ENCODE data around the gene TMEM179B. TPM values are rescaled to one million over a fixed set of nuclear protein-coding genes. Genes with fewer than 3 reads are reported as not detected.
A peak's percentile ranks its signal among the peaks of the same experiment; 100 is the strongest.

TMEM179B gene
- total and polyA plus RNA-seq, 2 of the 13 experiments (the other 11 are each of a cell fraction or from before 2014, with no cell fraction given): 24.8 to 25.7 TPM

DNA sequence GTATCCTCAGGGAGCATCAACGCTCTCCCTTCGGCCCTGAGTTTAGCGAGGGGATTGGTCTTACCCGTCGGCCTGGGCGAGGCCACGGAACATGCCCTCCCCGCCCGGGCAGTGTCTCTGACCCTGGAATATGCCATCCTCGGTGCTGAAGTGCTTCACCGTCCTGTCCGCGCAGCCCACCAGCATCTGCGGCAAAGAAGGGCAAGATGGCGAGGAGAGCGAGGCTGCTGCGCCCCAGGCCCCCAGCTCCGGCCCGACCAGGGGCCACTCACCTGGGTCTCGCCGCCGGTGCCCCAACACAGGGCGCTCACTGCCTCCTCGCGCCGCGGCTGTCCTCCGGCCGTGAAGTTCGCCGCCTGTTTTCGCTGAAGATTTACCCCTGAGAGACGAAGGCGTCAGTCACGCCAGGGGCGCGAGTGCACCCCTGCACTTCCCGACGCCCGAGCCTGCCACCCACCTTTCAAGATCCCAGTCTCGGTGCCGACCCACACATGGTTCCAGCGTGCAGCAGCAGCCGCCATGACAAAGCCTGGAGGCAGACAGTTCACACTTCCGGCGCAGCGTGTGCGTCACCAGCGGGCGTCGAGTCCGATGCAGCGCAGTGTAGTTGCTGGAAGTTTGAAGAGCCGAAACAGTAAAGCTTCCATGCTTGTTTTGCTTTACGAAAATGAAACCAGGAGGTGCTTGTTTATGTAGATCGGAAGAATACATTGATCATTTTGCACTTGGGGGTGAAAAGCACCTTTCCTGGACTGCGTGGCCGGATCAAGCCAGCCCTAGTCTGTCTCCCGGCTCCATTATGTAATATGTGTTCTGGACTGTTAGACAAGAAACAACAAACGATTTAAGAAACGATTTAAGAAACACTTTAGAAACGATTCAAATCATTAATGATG lies 52.1 kb downstream of the TMEM179B start, which contains the start of gene WDR74 (continued):
- TF ChIP-seq, protein P1, sequence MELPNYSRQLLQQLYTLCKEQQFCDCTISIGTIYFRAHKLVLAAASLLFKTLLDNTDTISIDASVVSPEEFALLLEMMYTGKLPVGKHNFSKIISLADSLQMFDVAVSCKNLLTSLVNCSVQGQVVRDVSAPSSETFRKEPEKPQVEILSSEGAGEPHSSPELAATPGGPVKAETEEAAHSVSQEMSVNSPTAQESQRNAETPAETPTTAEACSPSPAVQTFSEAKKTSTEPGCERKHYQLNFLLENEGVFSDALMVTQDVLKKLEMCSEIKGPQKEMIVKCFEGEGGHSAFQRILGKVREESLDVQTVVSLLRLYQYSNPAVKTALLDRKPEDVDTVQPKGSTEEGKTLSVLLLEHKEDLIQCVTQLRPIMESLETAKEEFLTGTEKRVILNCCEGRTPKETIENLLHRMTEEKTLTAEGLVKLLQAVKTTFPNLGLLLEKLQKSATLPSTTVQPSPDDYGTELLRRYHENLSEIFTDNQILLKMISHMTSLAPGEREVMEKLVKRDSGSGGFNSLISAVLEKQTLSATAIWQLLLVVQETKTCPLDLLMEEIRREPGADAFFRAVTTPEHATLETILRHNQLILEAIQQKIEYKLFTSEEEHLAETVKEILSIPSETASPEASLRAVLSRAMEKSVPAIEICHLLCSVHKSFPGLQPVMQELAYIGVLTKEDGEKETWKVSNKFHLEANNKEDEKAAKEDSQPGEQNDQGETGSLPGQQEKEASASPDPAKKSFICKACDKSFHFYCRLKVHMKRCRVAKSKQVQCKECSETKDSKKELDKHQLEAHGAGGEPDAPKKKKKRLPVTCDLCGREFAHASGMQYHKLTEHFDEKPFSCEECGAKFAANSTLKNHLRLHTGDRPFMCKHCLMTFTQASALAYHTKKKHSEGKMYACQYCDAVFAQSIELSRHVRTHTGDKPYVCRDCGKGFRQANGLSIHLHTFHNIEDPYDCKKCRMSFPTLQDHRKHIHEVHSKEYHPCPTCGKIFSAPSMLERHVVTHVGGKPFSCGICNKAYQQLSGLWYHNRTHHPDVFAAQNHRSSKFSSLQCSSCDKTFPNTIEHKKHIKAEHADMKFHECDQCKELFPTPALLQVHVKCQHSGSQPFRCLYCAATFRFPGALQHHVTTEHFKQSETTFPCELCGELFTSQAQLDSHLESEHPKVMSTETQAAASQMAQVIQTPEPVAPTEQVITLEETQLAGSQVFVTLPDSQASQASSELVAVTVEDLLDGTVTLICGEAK (IDR thresholded peaks at IDR 0.05): no peak
- TF ChIP-seq, protein P1 (CRISPR knock-in tag; IDR thresholded peaks at IDR 0.05): peak; percentile 93; the same call in 1 of the 2 replicates
- TF ChIP-seq ZNF749 (CRISPR knock-in tag; IDR thresholded peaks at IDR 0.05; ENCODE audit: borderline replicate concordance) (no peak), ZBTB49 (CRISPR knock-in tag; IDR thresholded peaks at IDR 0.05; ENCODE audit: borderline replicate concordance) (peak; percentile 84; the same call in 1 of the 2 replicates), CEBPZ (IDR thresholded peaks at IDR 0.05; ENCODE audit: low read length) (no peak), SNAPC5 (CRISPR knock-in tag; IDR thresholded peaks at IDR 0.05; ENCODE audit: borderline replicate concordance) (peak; percentile 70; the same call in 1 of the 2 replicates)
